Fibroblast of lung (primary cell): Measurements from ENCODE around the gene RPS24.

Experiments
- CTCF ChIP-seq, 2 donors: IDR thresholded peaks in 1 of 2; conservative IDR thresholded peaks in 1 of 2; 1 replicate in 1 of 2; 2 replicates in 1 of 2; pipeline ENCODE4 v1.5.1; 2011 to 2012; ENCODE audit warnings: low read length in 2 of 2, control low read depth in 1 of 2, inconsistent platforms in 1 of 2, low read depth in 1 of 2, mild to moderate bottlenecking in 1 of 2
- EZH2 ChIP-seq: IDR thresholded peaks from 2 replicates; pipeline ENCODE4 v1.5.1; 2012; ENCODE audit warnings: low read length, control low read depth, mild to moderate bottlenecking; ENCODE audit errors: missing control alignments

- TF ChIP-seq CTCF (conservative IDR thresholded peaks at IDR 0.05 in 1 of 2, IDR thresholded peaks at IDR 0.05 in 1 of 2; ENCODE audit: low read depth in 1 of 2, low read length in 2 of 2), result no peak
- no peak for TF ChIP-seq EZH2
Observed at GRCh38 chr10:78021201-78021600, 12.5 kb upstream of the RPS24 start.
